B cell (primary cell): Measurements from ENCODE around the gene SLC30A3. TPM values are rescaled to one million over a fixed set of nuclear protein-coding genes. Genes with fewer than 3 reads are reported as not detected.

Experiments used
- ATAC-seq: fragments of 200-7000 bp; cut with Tn5 transposase; one replicate; pipeline ENCODE4 v1.10.0; 2021; ENCODE audit warnings: low read depth, mild to moderate bottlenecking, moderate number of reproducible peaks, moderate library complexity
- CTCF ChIA-PET: fragments of 350-600 bp; sonication (Branson Sonifier 250); formaldehyde crosslinking; loops from one replicate; lab custom pipeline; 2021; ENCODE audit warnings: antibody characterized with exemption, inconsistent platforms; lab: Charles Lee
- POLR2A ChIA-PET: fragments of 350-600 bp; sonication (Branson Sonifier 250); formaldehyde crosslinking; loops from one replicate; lab custom pipeline; 2021; ENCODE audit warnings: antibody characterized with exemption; lab: Charles Lee
- DNase-seq: peaks from one replicate; pipeline ENCODE4 v3.0.0; 2013
- H2AFZ ChIP-seq: 2 replicates; pipeline ENCODE4 v1.6.1; 2012; ENCODE audit warnings: mild to moderate bottlenecking, low read depth, low read length; ENCODE audit not compliant: insufficient read depth, poor library complexity, severe bottlenecking
- H3K27ac ChIP-seq, 2 donors: 1 replicate in 1 of 2; 2 replicates in 1 of 2; pipeline ENCODE4 v1.5.1; 2012 to 2013; ENCODE audit warnings: low read length in 2 of 2, mild to moderate bottlenecking in 2 of 2, moderate library complexity in 1 of 2
- H3K27me3 ChIP-seq, 4 experiments: fragments of 200-600 bp in 1 of 4; sonication (generic) in 1 of 4; replicated peaks in 1 of 4; 1 replicate in 2 of 4; 2 replicates in 2 of 4; pipeline versions ENCODE4 v1.6.1 to v1.7.0; 2013 to 2016; ENCODE audit warnings: low read length in 3 of 4, mild to moderate bottlenecking in 2 of 4, mixed read lengths in 1 of 4, moderate library complexity in 1 of 4; ENCODE audit not compliant: insufficient read depth in 4 of 4, control insufficient read depth in 3 of 4; ENCODE audit errors: control extremely low read depth in 1 of 4
- H3K36me3 ChIP-seq, 2 experiments: replicated peaks in 1 of 2; 1 replicate in 1 of 2; 2 replicates in 1 of 2; pipeline versions ENCODE4 v1.6.1 to v1.7.1; 2013; ENCODE audit warnings: low read length in 1 of 2; ENCODE audit not compliant: insufficient read depth in 2 of 2, control insufficient read depth in 1 of 2; ENCODE audit errors: control extremely low read depth in 1 of 2, extremely low read depth in 1 of 2
- H3K4me1 ChIP-seq, 2 donors: fragments of 200-600 bp in 1 of 2; sonication (generic) in 1 of 2; 1 replicate in 1 of 2; 2 replicates in 1 of 2; pipeline versions ENCODE4 v1.5.1 to v1.6.1; 2013 to 2017; ENCODE audit warnings: low read length in 2 of 2; ENCODE audit not compliant: control insufficient read depth in 2 of 2, insufficient read depth in 2 of 2
- H3K4me2 ChIP-seq: replicated peaks from 2 replicates; pipeline ENCODE3; 2012; ENCODE audit warnings: mild to moderate bottlenecking, low read depth, low read length; ENCODE audit not compliant: poor library complexity, severe bottlenecking
- H3K4me3 ChIP-seq, 5 experiments: fragments of 200-600 bp in 1 of 5; sonication (generic) in 1 of 5; 1 replicate in 3 of 5; 2 replicates in 2 of 5; pipeline versions ENCODE4 v1.5.1 to v1.7.0; 2011 to 2016; ENCODE audit warnings: low read length in 4 of 5, mild to moderate bottlenecking in 4 of 5, low read depth in 2 of 5, control low read depth in 1 of 5, moderate library complexity in 1 of 5; ENCODE audit not compliant: insufficient read depth in 1 of 5; ENCODE audit errors: control extremely low read depth in 1 of 5, extremely low read depth in 1 of 5
- H3K79me2 ChIP-seq: fragments of 200-600 bp; sonication (generic); one replicate; pipeline ENCODE4 v1.6.0; 2016; ENCODE audit warnings: low read length; ENCODE audit not compliant: control insufficient read depth, insufficient read depth
- H3K9ac ChIP-seq: fragments of 200-600 bp; sonication (generic); 2 replicates; pipeline ENCODE4 v1.6.1; 2017; ENCODE audit warnings: mild to moderate bottlenecking, low read length, moderate library complexity
- H3K9me3 ChIP-seq, 3 donors: one replicate each; pipeline versions ENCODE4 v1.6.1 to v1.7.1; 2013; ENCODE audit warnings: low read length in 2 of 3; ENCODE audit not compliant: control insufficient read depth in 2 of 3, insufficient read depth in 1 of 3; ENCODE audit errors: control extremely low read depth in 1 of 3
- H4K20me1 ChIP-seq: 2 replicates; pipeline ENCODE4 v1.6.0; 2012; ENCODE audit warnings: mild to moderate bottlenecking, low read length; ENCODE audit not compliant: insufficient read depth, control insufficient read depth, poor library complexity, severe bottlenecking
- H3K27ac Mint-ChIP-seq: one replicate; pipeline ENCODE4 v1.8.0; 2021; ENCODE audit warnings: mixed read lengths
- H3K27me3 Mint-ChIP-seq: one replicate; pipeline ENCODE4 v1.8.0; 2021; ENCODE audit warnings: mixed read lengths
- H3K4me1 Mint-ChIP-seq: one replicate; pipeline ENCODE4 v1.8.0; 2021; ENCODE audit warnings: mixed read lengths
- H3K4me3 Mint-ChIP-seq: one replicate; pipeline ENCODE4 v1.8.0; 2021; ENCODE audit warnings: mixed read lengths
- H3K9me3 Mint-ChIP-seq: one replicate; pipeline ENCODE4 v1.8.0; 2022; ENCODE audit warnings: mixed read lengths; ENCODE audit not compliant: insufficient read depth
- CTCF ChIP-seq: fragments of 200-600 bp; IDR thresholded peaks from one replicate; pipeline ENCODE4 v1.8.0; 2022; ENCODE audit warnings: antibody characterized with exemption, mild to moderate bottlenecking
- EZH2 ChIP-seq: IDR thresholded peaks from 2 replicates; pipeline ENCODE4 v1.6.1; 2012; ENCODE audit warnings: borderline replicate concordance, low read depth, mild to moderate bottlenecking, moderate library complexity, low read length; ENCODE audit not compliant: insufficient read depth, poor library complexity, severe bottlenecking
- WGBS: methylation state at CpG from one replicate; pipeline ENCODE4 v1.1.5; 2013; ENCODE audit warnings: missing lambda C conversion rate; ENCODE audit not compliant: insufficient coverage; 5-methylcytosine and 5-hydroxymethylcytosine counted together
- intact Hi-C: fragments of 100-400 bp; cut with micrococcal nuclease; formaldehyde crosslinking; loops from one replicate; pipeline ENCODE4 v1.10.0; 2022
- polyA plus RNA-seq: library from polyadenylated mRNA; depleted of rRNA; stranded (reverse); fragments of >200 nt; gene quantifications from 2 replicates; pipeline ENCODE4 v1.2.3, GENCODE V29; 2012
- total RNA-seq, 2 donors: library from RNA; stranded (reverse); fragments of 120-200 nt in 1 of 2; gene quantifications; 1 replicate in 1 of 2; 2 replicates in 1 of 2; pipeline versions ENCODE4 v1.2.3 to v1.2.4, GENCODE V29; 2013 to 2022

SLC30A3 gene
- total and polyA plus RNA-seq, 2 donors (not counting 1 experiment from before 2014, with no cell fraction given), result 0.09 TPM; not detected in 1

GRCh38 chr2:27216416-27217137 is 46.3 kb downstream of the SLC30A3 start:
- peaks cover 26% of the 10 kb centered on the region for H3K79me2 ChIP-seq

More at GRCh38 chr2:27216416-27217137, 46.3 kb downstream of the SLC30A3 start:
- Histone ChIP-seq H3K36me3 (peaks cover 0 to 19% of the 10 kb centered on the region in 2 experiments), H3K27me3 (no peaks in the 10 kb centered on the region), H4K20me1 (no peaks in the 10 kb centered on the region), H2AFZ (peak overlapping the region; percentile 87), H3K9ac (peak overlapping the region; percentile 81), H3K4me3 (peak overlapping the region in 4 of 5 experiments; percentile 31 to 85 (median 79)), H3K9me3 (no peaks in the 10 kb centered on the region), H3K4me2 (peak overlapping the region; percentile 94), H3K27ac (peak overlapping the region; percentile 70 to 74), H3K4me1 (peaks cover 28 to 33% of the 10 kb centered on the region in 2 donors)
- Mint-ChIP-seq H3K9me3 (no peaks in the 10 kb centered on the region), H3K27me3 (no peaks in the 10 kb centered on the region), H3K4me1 (peaks cover 44% of the 10 kb centered on the region), H3K27ac (peak overlapping the region; percentile 87), H3K4me3 (peak overlapping the region; percentile 98)
- no peak for TF ChIP-seq CTCF
- TF ChIP-seq EZH2, result no peak
- intact Hi-C loops, result loop anchor here (1.0 to 10.0 kb wide), 7 partner anchors 47 to 1176 kb away; partner anchors contain the start of genes EIF2B4, FOSL2, GTF3C2 and KHK
- 97% methylated on average over 10 of the region's 13 CpGs for WGBS
- DNase-seq, result no peak
- CTCF ChIA-PET, result interaction anchor here (1.1 kb wide), 1 partner anchor 117 kb away, joined by 3 read pairs; no protein-coding TSS in a partner anchor
- POLR2A ChIA-PET, result interaction anchor here (1.1 kb wide), 1 partner anchor 673 kb away, joined by 5 read pairs; no protein-coding TSS in a partner anchor
- ATAC-seq, result no peak
